IMR-90 (cell line): Measurements from ENCODE around the gene ZC2HC1B. TPM values are rescaled to one million over a fixed set of nuclear protein-coding genes. Genes with fewer than 3 reads are reported as not detected.

Experiments used
- ATAC-seq: fragments of 200-7000 bp; cut with Tn5 transposase; 2 replicates; pipeline ENCODE4 v1.9.1; 2020; ENCODE audit warnings: low read depth, mild to moderate bottlenecking, moderate library complexity
- BruUV-seq: library from RNA; stranded (reverse); fragments of 400-500 nt; replicated peaks from 2 replicates; lab custom pipeline; 2021; lab: Mats Ljungman, UMichigan
- CTCF ChIA-PET: fragments of 300-600 bp; formaldehyde crosslinking; extraction: SDS; loops from one replicate; lab custom pipeline; 2021; ENCODE audit warnings: antibody characterized with exemption; lab: Yijun Ruan, JAX
- POLR2A ChIA-PET: fragments of 300-600 bp; sonication (Branson Sonifier 250); formaldehyde crosslinking; loops from one replicate; lab custom pipeline; 2022; ENCODE audit warnings: antibody characterized with exemption; ENCODE audit not compliant: unreplicated experiment; lab: Charles Lee
- DNase-seq: peaks from one replicate; pipeline ENCODE4 v3.0.0; 2013
- H2AFZ ChIP-seq: replicated peaks from 2 replicates; pipeline ENCODE3; 2013; ENCODE audit warnings: low read length, mild to moderate bottlenecking; ENCODE audit not compliant: poor library complexity
- H2AK5ac ChIP-seq: 2 replicates; pipeline ENCODE4 v1.6.1; 2013; ENCODE audit warnings: low read depth, low read length, inconsistent platforms
- H2AK9ac ChIP-seq: replicated peaks from 2 replicates; pipeline ENCODE3; 2013; ENCODE audit warnings: mild to moderate bottlenecking, low read depth, low read length, moderate library complexity; ENCODE audit not compliant: poor library complexity
- H2BK120ac ChIP-seq: 2 replicates; pipeline ENCODE4 v1.6.1; 2013; ENCODE audit warnings: low read depth, low read length, inconsistent platforms
- H2BK15ac ChIP-seq: 3 replicates; pipeline ENCODE4 v1.6.1; 2013; ENCODE audit warnings: low read depth, low read length, inconsistent platforms
- H2BK20ac ChIP-seq: 2 replicates; pipeline ENCODE4 v1.6.1; 2013; ENCODE audit warnings: low read depth, mild to moderate bottlenecking, inconsistent platforms, low read length, moderate library complexity
- H2BK5ac ChIP-seq: 2 replicates; pipeline ENCODE4 v1.6.1; 2013; ENCODE audit warnings: mild to moderate bottlenecking, low read depth, low read length, inconsistent platforms; ENCODE audit not compliant: poor library complexity, severe bottlenecking
- H3K14ac ChIP-seq: replicated peaks from 2 replicates; pipeline ENCODE4 v1.6.1; 2013; ENCODE audit warnings: low read depth, low read length, inconsistent platforms
- H3K18ac ChIP-seq: 2 replicates; pipeline ENCODE4 v1.6.1; 2013; ENCODE audit warnings: low read depth, low read length, control low read depth
- H3K23ac ChIP-seq: 2 replicates; pipeline ENCODE4 v1.6.1; 2013; ENCODE audit warnings: low read depth, low read length, inconsistent platforms
- H3K27ac ChIP-seq: 2 replicates; pipeline ENCODE4 v1.5.1; 2013; ENCODE audit warnings: mild to moderate bottlenecking, control low read depth, low read length; ENCODE audit not compliant: insufficient read depth
- H3K27me3 ChIP-seq: 2 replicates; pipeline ENCODE4 v1.6.1; 2013; ENCODE audit warnings: low read length; ENCODE audit not compliant: control insufficient read depth, insufficient read depth
- H3K36me3 ChIP-seq: 2 replicates; pipeline ENCODE4 v1.6.1; 2013; ENCODE audit warnings: low read length, mixed read lengths; ENCODE audit not compliant: control insufficient read depth, insufficient read depth
- H3K4ac ChIP-seq: 2 replicates; pipeline ENCODE4 v1.6.1; 2013; ENCODE audit warnings: low read depth, low read length, inconsistent platforms
- H3K4me1 ChIP-seq: 2 replicates; pipeline ENCODE4 v1.6.1; 2013; ENCODE audit warnings: low read length, mixed read lengths; ENCODE audit not compliant: control insufficient read depth, insufficient read depth
- H3K4me2 ChIP-seq: 2 replicates; pipeline ENCODE4 v1.6.1; 2013; ENCODE audit warnings: low read depth, mild to moderate bottlenecking, control low read depth, low read length, moderate library complexity
- H3K4me3 ChIP-seq: 2 replicates; pipeline ENCODE4 v1.5.1; 2013; ENCODE audit warnings: low read depth, mild to moderate bottlenecking, control low read depth, low read length, moderate library complexity; ENCODE audit not compliant: insufficient read depth
- H3K56ac ChIP-seq: 2 replicates; pipeline ENCODE4 v1.6.1; 2013; ENCODE audit warnings: low read length, inconsistent platforms; ENCODE audit not compliant: insufficient read depth; ENCODE audit errors: extremely low read depth
- H3K79me1 ChIP-seq, 2 experiments: 2 replicates each; pipeline ENCODE4 v1.6.1; 2013; ENCODE audit warnings: low read length in 2 of 2, inconsistent platforms in 1 of 2, low read depth in 1 of 2
- H3K9ac ChIP-seq: 2 replicates; pipeline ENCODE4 v1.6.1; 2013; ENCODE audit warnings: low read depth, low read length, control low read depth
- H3K9me1 ChIP-seq: 2 replicates; pipeline ENCODE4 v1.6.1; 2013; ENCODE audit warnings: low read length, inconsistent platforms; ENCODE audit not compliant: insufficient read depth
- H3K9me3 ChIP-seq: 2 replicates; pipeline ENCODE4 v1.6.1; 2013; ENCODE audit warnings: low read length; ENCODE audit not compliant: control insufficient read depth, insufficient read depth
- H4K20me1 ChIP-seq: 2 replicates; pipeline ENCODE4 v1.6.1; 2013; ENCODE audit warnings: low read length, inconsistent platforms; ENCODE audit not compliant: insufficient read depth
- H4K5ac ChIP-seq: 2 replicates; pipeline ENCODE4 v1.6.1; 2013; ENCODE audit warnings: mild to moderate bottlenecking, low read depth, low read length, control low read depth
- H4K8ac ChIP-seq, 2 experiments: 2 replicates each; pipeline ENCODE4 v1.6.1; 2013; ENCODE audit warnings: low read depth in 2 of 2, low read length in 2 of 2, control low read depth in 1 of 2, inconsistent platforms in 1 of 2
- H4K91ac ChIP-seq: 2 replicates; pipeline ENCODE4 v1.6.1; 2013; ENCODE audit warnings: low read depth, low read length, inconsistent platforms; ENCODE audit not compliant: insufficient read depth
- CHD1 ChIP-seq: IDR thresholded peaks from 2 replicates; pipeline ENCODE4 v1.6.1; 2012; ENCODE audit warnings: low read depth, low read length, improper control_type of control experiment
- FOS ChIP-seq: fragments of 150-350 bp; IDR thresholded peaks from 2 replicates; pipeline ENCODE4 v1.6.1; 2016; ENCODE audit warnings: low read depth, low read length
- MXI1 ChIP-seq: IDR thresholded peaks from 2 replicates; pipeline ENCODE4 v1.6.1; 2012; ENCODE audit warnings: low read depth, mild to moderate bottlenecking, low read length, moderate library complexity, borderline replicate concordance
- RCOR1 ChIP-seq: IDR thresholded peaks from 2 replicates; pipeline ENCODE4 v1.6.1; 2012; ENCODE audit warnings: mild to moderate bottlenecking, low read length, improper control_type of control experiment; ENCODE audit not compliant: insufficient replicate concordance
- SMC3 ChIP-seq: fragments of 150-350 bp; IDR thresholded peaks from 2 replicates; pipeline ENCODE4 v1.6.1; 2016; ENCODE audit warnings: low read depth, mild to moderate bottlenecking, antibody characterized with exemption, low read length, moderate library complexity
- WGBS, 2 experiments: methylation state at CpG; one replicate each; pipeline versions ENCODE4 v1.1.5 to v1.1.7; 2013; ENCODE audit warnings: missing lambda C conversion rate in 2 of 2; ENCODE audit not compliant: insufficient read length in 1 of 2; ENCODE audit errors: extremely low coverage in 2 of 2; 5-methylcytosine and 5-hydroxymethylcytosine counted together
- dilution Hi-C: fragments of 300-500 bp; cut with HindIII; formaldehyde crosslinking; loops from one replicate; pipeline ENCODE4 v1.14.3; 2018; ENCODE audit warnings: low sequenced_read_pairs; ENCODE audit not compliant: unreplicated experiment
- in situ Hi-C: fragments of 300-500 bp; cut with MboI; formaldehyde crosslinking; loops from 3 replicates; pipeline ENCODE4 v1.14.3; 2019; ENCODE audit warnings: low sequenced_read_pairs, inconsistent platforms, mixed read lengths
- intact Hi-C: fragments of 100-400 bp; cut with micrococcal nuclease; formaldehyde crosslinking; loops from 2 replicates; pipeline ENCODE4 v1.10.0; 2022
- polyA plus RNA-seq, 3 experiments: library from polyadenylated mRNA; depleted of rRNA; stranded (reverse); fragments of >200 nt; gene quantifications; 2 replicates each; pipeline ENCODE4 v1.2.3, GENCODE V29; 2012; ENCODE audit warnings: low replicate concordance in 1 of 3
- total RNA-seq: library from RNA; depleted of rRNA; stranded (reverse); fragments of >200 nt; gene quantifications from 2 replicates; pipeline ENCODE4 v1.2.3, GENCODE V29; 2012
- TF ChIP-seq, protein P1 (sequence below): fragments of 150-350 bp; IDR thresholded peaks from 2 replicates; pipeline ENCODE4 v1.6.1; 2017; ENCODE audit warnings: mild to moderate bottlenecking, antibody characterized with exemption, low read length, low read depth

The ZC2HC1B gene
- total and polyA plus RNA-seq, 2 of the 4 experiments (the other 2 are of a cell fraction) = not detected

DNA sequence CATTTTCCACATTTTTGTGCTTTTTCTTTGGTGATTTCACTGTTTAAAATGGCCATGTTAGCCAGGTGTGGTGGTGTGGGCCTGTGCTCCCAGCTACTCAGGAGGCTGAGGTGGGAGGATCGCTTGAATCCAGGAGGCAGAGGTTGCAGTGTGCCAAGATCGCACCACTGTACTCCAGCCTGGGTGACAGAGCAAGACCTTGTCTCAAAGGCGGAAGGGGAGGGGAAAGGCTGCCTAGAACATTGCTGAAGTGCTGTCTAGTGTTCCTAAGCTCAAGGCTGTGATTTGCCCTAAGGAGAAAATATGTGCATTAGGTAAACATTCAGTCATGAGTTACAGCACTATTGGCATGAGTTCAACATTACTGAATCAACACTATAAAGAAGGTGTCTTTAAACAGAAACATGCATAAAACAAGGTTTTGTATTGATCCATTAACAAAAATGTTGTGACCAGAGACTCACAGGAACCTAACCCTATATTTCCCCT is 14.0 kb downstream of the ZC2HC1B start:
- H2BK20ac ChIP-seq = no peak overlapping the region
- no peak overlapping the region for H3K23ac ChIP-seq
- H4K8ac ChIP-seq = no peak overlapping the region
- no peaks in the 10 kb centered on the region for H3K36me3 ChIP-seq
- no peak overlapping the region for H3K9ac ChIP-seq
- H3K9me1 ChIP-seq = no peaks in the 10 kb centered on the region
- no peak overlapping the region for H2BK15ac ChIP-seq
- intact Hi-C loops = no loop called here
- H3K4ac ChIP-seq = no peak overlapping the region
- no peak overlapping the region for H2BK5ac ChIP-seq
- H4K91ac ChIP-seq = no peak overlapping the region
- H4K5ac ChIP-seq = no peak overlapping the region
- H3K14ac ChIP-seq = no peak overlapping the region
- no TSS peak for BruUV-seq
- H3K56ac ChIP-seq = no peak overlapping the region
- POLR2A ChIA-PET = no interaction called here
- H2AFZ ChIP-seq = no peak overlapping the region
- no peaks in the 10 kb centered on the region for H4K20me1 ChIP-seq
- no peak overlapping the region for H3K27ac ChIP-seq
- in situ Hi-C loops = no loop called here
- H3K79me1 ChIP-seq = no peaks in the 10 kb centered on the region
- no CpG with 5 or more reads among the region's 3 CpGs for WGBS, 2 experiments
- dilution Hi-C loops = no loop called here
- H3K4me2 ChIP-seq = no peak overlapping the region
- DNase-seq (no peak), ATAC-seq (no peak)
- H2AK9ac ChIP-seq = no peak overlapping the region
- H3K4me1 ChIP-seq = no peaks in the 10 kb centered on the region
- H2AK5ac ChIP-seq = no peak overlapping the region
- H3K27me3 ChIP-seq = no peaks in the 10 kb centered on the region
- H3K18ac ChIP-seq = no peak overlapping the region
- peaks cover 2% of the 10 kb centered on the region; the same call in 1 of the 2 replicates for H3K9me3 ChIP-seq
- H2BK120ac ChIP-seq = no peak overlapping the region
- H3K4me3 ChIP-seq = no peak overlapping the region
- CTCF ChIA-PET = no interaction called here
- no peak for TF ChIP-seq RCOR1
- TF ChIP-seq, protein P1, sequence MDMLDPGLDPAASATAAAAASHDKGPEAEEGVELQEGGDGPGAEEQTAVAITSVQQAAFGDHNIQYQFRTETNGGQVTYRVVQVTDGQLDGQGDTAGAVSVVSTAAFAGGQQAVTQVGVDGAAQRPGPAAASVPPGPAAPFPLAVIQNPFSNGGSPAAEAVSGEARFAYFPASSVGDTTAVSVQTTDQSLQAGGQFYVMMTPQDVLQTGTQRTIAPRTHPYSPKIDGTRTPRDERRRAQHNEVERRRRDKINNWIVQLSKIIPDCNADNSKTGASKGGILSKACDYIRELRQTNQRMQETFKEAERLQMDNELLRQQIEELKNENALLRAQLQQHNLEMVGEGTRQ = no peak
- no peak for TF ChIP-seq MXI1
- no peak for TF ChIP-seq CHD1
- no peak for TF ChIP-seq SMC3
- TF ChIP-seq FOS = no peak
